Tibial nerve (tissue), 4 donors: ENCODE measurements around the gene PLD5.

Source experiments
- EP300 ChIP-seq, 2 donors: sonication (generic); formaldehyde crosslinking; IDR thresholded peaks; one replicate each; pipeline ENCODE4 v1.6.1; 2017; ENCODE audit warnings: antibody characterized with exemption in 2 of 2, mild to moderate bottlenecking in 1 of 2
- POLR2A ChIP-seq, 2 donors: fragments of 450-650 bp; IDR thresholded peaks; one replicate each; pipeline ENCODE4 v1.6.1; 2017; ENCODE audit warnings: antibody characterized with exemption in 2 of 2, mild to moderate bottlenecking in 2 of 2, moderate library complexity in 2 of 2
- TF ChIP-seq, protein P1 (sequence below), 5 experiments: fragments of 200-600 bp in 3 of 5; fragments of 450-650 bp in 2 of 5; sonication (generic) in 3 of 5; IDR thresholded peaks; one replicate each; pipeline ENCODE4 v1.5.1; 2016 to 2019; ENCODE audit warnings: antibody characterized with exemption in 5 of 5, mild to moderate bottlenecking in 3 of 5, moderate library complexity in 2 of 5

GRCh38 chr1:242431786-242432185 is 92.7 kb downstream of the PLD5 start:
- TF ChIP-seq, protein P1, sequence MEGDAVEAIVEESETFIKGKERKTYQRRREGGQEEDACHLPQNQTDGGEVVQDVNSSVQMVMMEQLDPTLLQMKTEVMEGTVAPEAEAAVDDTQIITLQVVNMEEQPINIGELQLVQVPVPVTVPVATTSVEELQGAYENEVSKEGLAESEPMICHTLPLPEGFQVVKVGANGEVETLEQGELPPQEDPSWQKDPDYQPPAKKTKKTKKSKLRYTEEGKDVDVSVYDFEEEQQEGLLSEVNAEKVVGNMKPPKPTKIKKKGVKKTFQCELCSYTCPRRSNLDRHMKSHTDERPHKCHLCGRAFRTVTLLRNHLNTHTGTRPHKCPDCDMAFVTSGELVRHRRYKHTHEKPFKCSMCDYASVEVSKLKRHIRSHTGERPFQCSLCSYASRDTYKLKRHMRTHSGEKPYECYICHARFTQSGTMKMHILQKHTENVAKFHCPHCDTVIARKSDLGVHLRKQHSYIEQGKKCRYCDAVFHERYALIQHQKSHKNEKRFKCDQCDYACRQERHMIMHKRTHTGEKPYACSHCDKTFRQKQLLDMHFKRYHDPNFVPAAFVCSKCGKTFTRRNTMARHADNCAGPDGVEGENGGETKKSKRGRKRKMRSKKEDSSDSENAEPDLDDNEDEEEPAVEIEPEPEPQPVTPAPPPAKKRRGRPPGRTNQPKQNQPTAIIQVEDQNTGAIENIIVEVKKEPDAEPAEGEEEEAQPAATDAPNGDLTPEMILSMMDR (IDR thresholded peaks at IDR 0.05) = no peak
- no peak for TF ChIP-seq EP300 (IDR thresholded peaks at IDR 0.05)
- TF ChIP-seq POLR2A (IDR thresholded peaks at IDR 0.05) = no peak
